Mucosa of descending colon (tissue), 3 donors: Measurements from ENCODE around the gene ZNF611. TPM values are rescaled to one million over a fixed set of nuclear protein-coding genes. Genes with fewer than 3 reads are reported as not detected.
"Not testable (repeated sequence)": the region's sequence is repeated elsewhere in the genome, so short reads cannot be mapped to it uniquely, and the experiment has no call there.

Experiments
- ATAC-seq: fragments of 200-7000 bp; cut with Tn5 transposase; one replicate; pipeline ENCODE4 v1.9.1; 2020; ENCODE audit warnings: mild to moderate bottlenecking, moderate library complexity
- DNase-seq, 3 donors: peaks; one replicate each; pipeline ENCODE4 v3.0.0-alpha.2; 2020
- H3K36me3 ChIP-seq: fragments of 200-600 bp; one replicate; pipeline ENCODE4 v1.8.0; 2021; ENCODE audit warnings: low read depth, mild to moderate bottlenecking
- H3K4me1 ChIP-seq: fragments of 200-600 bp; one replicate; pipeline ENCODE4 v1.8.0; 2021; ENCODE audit warnings: low read depth, mild to moderate bottlenecking
- H3K4me3 ChIP-seq: fragments of 200-600 bp; one replicate; pipeline ENCODE4 v1.8.0; 2021; ENCODE audit warnings: mild to moderate bottlenecking
- H3K9me3 ChIP-seq: fragments of 200-600 bp; one replicate; pipeline ENCODE4 v1.8.0; 2021; ENCODE audit warnings: mild to moderate bottlenecking
- CTCF ChIP-seq: fragments of 200-600 bp; IDR thresholded peaks from one replicate; pipeline ENCODE4 v1.8.0; 2022; ENCODE audit warnings: antibody characterized with exemption, mild to moderate bottlenecking
- intact Hi-C, 2 donors: fragments of 100-400 bp; cut with DNase I in 1 of 2; cut with micrococcal nuclease in 1 of 2; formaldehyde crosslinking; loops; one replicate each; pipeline versions ENCODE4 v1.11.0 to v1.11.1; 2022; cut with DNase I, micrococcal nuclease
- total RNA-seq, 3 donors: library from RNA; stranded (reverse); fragmentation: NEBNext Ultra II Directional in 2 of 3; extraction: Animal tissue kit (Norgen Biotek cat#: 25700) in 2 of 3; gene quantifications; one replicate each; pipeline versions ENCODE4 v1.2.1 to v1.2.4, GENCODE V29; 2021 to 2023
- donor health status: DM: no; HTN: no; CAD: no; lungs with moderate emphysema.
- donor health status: DM: no; HTN: no; CAD: no.
- donor health status: DM: no; HTN: yes; CAD: no.

Gene ZNF611
- total RNA-seq, 3 donors from 2014 or later: 14.1 to 20.7 (median 16.0) TPM

- TF ChIP-seq CTCF: no peak
- intact Hi-C loops: no loop called here
- DNase-seq: no peak
- ATAC-seq: no peak
- Histone ChIP-seq H3K36me3 (no peaks in the 10 kb centered on the region), H3K4me1 (no peaks in the 10 kb centered on the region), H3K4me3 (no peak overlapping the region), H3K9me3 (peaks cover 45% of the 10 kb centered on the region)
Measured at GRCh38 chr19:52716522-52716921, 18.3 kb downstream of the ZNF611 start.

- ATAC-seq, DNase-seq, H3K36me3 ChIP-seq, intact Hi-C loops, H3K4me3 ChIP-seq, H3K4me1 ChIP-seq: not testable (repeated sequence)
- peaks cover 46% of the 10 kb centered on the region for H3K9me3 ChIP-seq
Measured at GRCh38 chr19:52715902-52716301, 18.9 kb downstream of the ZNF611 start.

- H3K4me1 ChIP-seq, H3K36me3 ChIP-seq, H3K4me3 ChIP-seq, intact Hi-C loops, DNase-seq, ATAC-seq: not testable (repeated sequence)
- H3K9me3 ChIP-seq: peaks cover 43% of the 10 kb centered on the region
Measured at GRCh38 chr19:52715330-52715729, 19.5 kb downstream of the ZNF611 start.

GRCh38 chr19:52713051-52713450, 21.8 kb downstream of the ZNF611 start:
- H3K4me1 ChIP-seq, H3K36me3 ChIP-seq, intact Hi-C loops, DNase-seq, H3K4me3 ChIP-seq, ATAC-seq: not testable (repeated sequence)
- H3K9me3 ChIP-seq: peaks cover 54% of the 10 kb centered on the region

GRCh38 chr19:52711661-52712060, 23.2 kb downstream of the ZNF611 start:
- H3K36me3 ChIP-seq, ATAC-seq, intact Hi-C loops: not testable (repeated sequence)

GRCh38 chr19:52710538-52710937, 24.3 kb downstream of the ZNF611 start:
- Histone ChIP-seq H3K9me3 (peaks cover 68% of the 10 kb centered on the region), H3K4me1 (no peaks in the 10 kb centered on the region), H3K36me3 (peaks cover 11% of the 10 kb centered on the region), H3K4me3 (no peak overlapping the region)
- no peak for TF ChIP-seq CTCF
- intact Hi-C loops: no loop called here
- DNase-seq (no peak), ATAC-seq (no peak)

More at GRCh38 chr19:52711661-52712060, 23.2 kb downstream of the ZNF611 start:
- H3K4me1 ChIP-seq, H3K4me3 ChIP-seq, DNase-seq: not testable (repeated sequence)
- H3K9me3 ChIP-seq: peaks cover 59% of the 10 kb centered on the region

GRCh38 chr19:52705615-52706014, 29.2 kb downstream of the ZNF611 start:
- H3K4me1 ChIP-seq, ATAC-seq, DNase-seq, intact Hi-C loops, H3K4me3 ChIP-seq: not testable (repeated sequence)
- Histone ChIP-seq H3K36me3 (peaks cover 14% of the 10 kb centered on the region), H3K9me3 (peaks cover 93% of the 10 kb centered on the region)

- H3K36me3 ChIP-seq: peaks cover 14% of the 10 kb centered on the region
- peaks cover 81% of the 10 kb centered on the region for H3K9me3 ChIP-seq
- intact Hi-C loops: no loop called here
- TF ChIP-seq CTCF: no peak
- ATAC-seq (no peak), DNase-seq (no peak)
- H3K4me3 ChIP-seq: no peak overlapping the region
- H3K4me1 ChIP-seq: no peaks in the 10 kb centered on the region
Measured at GRCh38 chr19:52703917-52704316, 30.9 kb downstream of the ZNF611 start.
